Prostate gland (tissue), 2 donors: ENCODE data around the gene URB2. TPM values are rescaled to one million over a fixed set of nuclear protein-coding genes. Genes with fewer than 3 reads are reported as not detected.

ENCODE experiments used
- DNase-seq: peaks from one replicate; pipeline ENCODE4 v3.0.0-alpha.2; 2019; ENCODE audit warnings: low spot score
- H3K27ac ChIP-seq, 2 donors: fragments of 200-600 bp; sonication (generic); 2 replicates each; pipeline ENCODE4 v1.5.1; 2017 to 2019
- H3K27me3 ChIP-seq: fragments of 200-600 bp; sonication (generic); replicated peaks from 2 replicates; pipeline ENCODE4 v1.5.1; 2019; ENCODE audit not compliant: insufficient read depth
- H3K36me3 ChIP-seq, 2 donors: fragments of 200-600 bp; sonication (generic); 1 replicate in 1 of 2; 2 replicates in 1 of 2; pipeline versions ENCODE4 v1.5.1 to v1.8.1; 2017 to 2019
- H3K4me1 ChIP-seq: fragments of 200-600 bp; sonication (generic); replicated peaks from 2 replicates; pipeline ENCODE4 v1.5.1; 2019
- H3K4me3 ChIP-seq, 2 donors: fragments of 200-600 bp; sonication (generic); 2 replicates each; pipeline ENCODE4 v1.5.1; 2017 to 2019
- H3K9me3 ChIP-seq: fragments of 200-600 bp; sonication (generic); 2 replicates; pipeline ENCODE4 v1.5.1; 2017
- POLR2A ChIP-seq: fragments of 450-650 bp; IDR thresholded peaks from one replicate; pipeline ENCODE4 v1.6.1; 2016; ENCODE audit warnings: antibody characterized with exemption, mild to moderate bottlenecking
- POLR2AphosphoS5 ChIP-seq: sonication (generic); formaldehyde crosslinking; IDR thresholded peaks from one replicate; pipeline ENCODE4 v1.6.1; 2017; ENCODE audit warnings: antibody characterized with exemption
- WGBS: methylation state at CpG from one replicate; pipeline ENCODE4 v1.1.5; 2018; 5-methylcytosine and 5-hydroxymethylcytosine counted together
- intact Hi-C: fragments of 100-400 bp; cut with DNase I; formaldehyde crosslinking; loops from one replicate; pipeline ENCODE4 v1.14.2; 2022
- total RNA-seq, 2 donors: library from RNA; depleted of rRNA; stranded (reverse); fragments of >200 nt; gene quantifications; one replicate each; pipeline ENCODE4 v1.1.0, GENCODE V29; 2016
- TF ChIP-seq, protein P1 (sequence below), 4 experiments: fragments of 200-600 bp in 2 of 4; fragments of 450-650 bp in 2 of 4; sonication (generic) in 2 of 4; IDR thresholded peaks; 1 replicate in 3 of 4; 2 replicates in 1 of 4; pipeline ENCODE4 v1.5.1; 2016 to 2019; ENCODE audit warnings: antibody characterized with exemption in 4 of 4, mild to moderate bottlenecking in 2 of 4, moderate library complexity in 2 of 4

The URB2 gene
- total RNA-seq, 2 donors from 2014 or later: 5.6 to 11.9 TPM

DNA sequence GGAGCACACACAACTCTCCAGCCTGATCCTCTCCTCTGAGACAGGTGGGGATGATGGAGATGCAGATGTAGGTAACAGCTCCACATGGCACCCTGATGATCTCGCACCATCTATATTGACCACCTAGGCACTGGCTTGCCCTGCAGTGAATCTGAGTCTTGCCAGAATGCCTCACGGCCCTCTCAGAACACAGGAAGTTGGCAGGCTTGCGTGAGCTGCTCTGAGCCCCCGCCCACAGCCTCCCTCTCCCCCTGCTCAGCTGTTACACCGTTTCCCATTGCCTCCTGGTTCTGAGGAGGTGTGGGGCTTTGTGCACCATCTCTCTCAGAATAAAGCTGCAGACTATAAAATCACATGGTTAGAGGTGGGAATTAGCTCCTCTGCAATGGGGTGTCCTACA is 48.0 kb downstream of the URB2 start:
- Histone ChIP-seq H3K9me3 (no peaks in the 10 kb centered on the region), H3K4me3 (no peak overlapping the region), H3K36me3 (no peaks in the 10 kb centered on the region), H3K27me3 (no peaks in the 10 kb centered on the region), H3K4me1 (no peaks in the 10 kb centered on the region), H3K27ac (no peak overlapping the region)
- 67% methylated on average over 5 of the region's 5 CpGs for WGBS
- no peak for DNase-seq
- intact Hi-C loops: no loop called here
- TF ChIP-seq, protein P1, sequence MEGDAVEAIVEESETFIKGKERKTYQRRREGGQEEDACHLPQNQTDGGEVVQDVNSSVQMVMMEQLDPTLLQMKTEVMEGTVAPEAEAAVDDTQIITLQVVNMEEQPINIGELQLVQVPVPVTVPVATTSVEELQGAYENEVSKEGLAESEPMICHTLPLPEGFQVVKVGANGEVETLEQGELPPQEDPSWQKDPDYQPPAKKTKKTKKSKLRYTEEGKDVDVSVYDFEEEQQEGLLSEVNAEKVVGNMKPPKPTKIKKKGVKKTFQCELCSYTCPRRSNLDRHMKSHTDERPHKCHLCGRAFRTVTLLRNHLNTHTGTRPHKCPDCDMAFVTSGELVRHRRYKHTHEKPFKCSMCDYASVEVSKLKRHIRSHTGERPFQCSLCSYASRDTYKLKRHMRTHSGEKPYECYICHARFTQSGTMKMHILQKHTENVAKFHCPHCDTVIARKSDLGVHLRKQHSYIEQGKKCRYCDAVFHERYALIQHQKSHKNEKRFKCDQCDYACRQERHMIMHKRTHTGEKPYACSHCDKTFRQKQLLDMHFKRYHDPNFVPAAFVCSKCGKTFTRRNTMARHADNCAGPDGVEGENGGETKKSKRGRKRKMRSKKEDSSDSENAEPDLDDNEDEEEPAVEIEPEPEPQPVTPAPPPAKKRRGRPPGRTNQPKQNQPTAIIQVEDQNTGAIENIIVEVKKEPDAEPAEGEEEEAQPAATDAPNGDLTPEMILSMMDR (IDR thresholded peaks at IDR 0.05): no peak
- TF ChIP-seq POLR2A (no peak), POLR2AphosphoS5 (no peak)

DNA sequence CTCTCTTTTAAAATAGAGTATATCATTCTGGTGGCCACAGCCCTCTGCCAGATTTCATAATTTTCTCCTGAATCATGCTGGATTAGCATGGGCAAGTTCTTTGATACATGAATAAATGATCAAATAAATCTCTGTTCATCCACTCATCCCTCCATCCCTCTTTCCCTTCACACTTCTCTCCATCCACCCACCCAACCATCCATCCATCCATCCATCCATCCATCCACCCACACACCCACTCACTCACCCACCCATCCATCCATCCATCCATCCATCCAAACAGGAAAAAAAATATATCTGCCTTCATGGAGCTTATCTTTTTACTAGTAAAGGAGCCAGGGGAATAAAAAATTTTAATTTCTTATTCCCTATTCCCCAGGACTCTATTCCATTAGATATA is 49.3 kb downstream of the URB2 start:
- Histone ChIP-seq H3K4me3 (no peak overlapping the region), H3K36me3 (no peaks in the 10 kb centered on the region), H3K27ac (no peak overlapping the region), H3K27me3 (no peaks in the 10 kb centered on the region), H3K9me3 (no peaks in the 10 kb centered on the region), H3K4me1 (no peaks in the 10 kb centered on the region)
- intact Hi-C loops: no loop called here
- no peak for DNase-seq
- no peak for TF ChIP-seq POLR2A
- no peak for TF ChIP-seq POLR2AphosphoS5
- TF ChIP-seq, protein P1 (IDR thresholded peaks at IDR 0.05): no peak

DNA sequence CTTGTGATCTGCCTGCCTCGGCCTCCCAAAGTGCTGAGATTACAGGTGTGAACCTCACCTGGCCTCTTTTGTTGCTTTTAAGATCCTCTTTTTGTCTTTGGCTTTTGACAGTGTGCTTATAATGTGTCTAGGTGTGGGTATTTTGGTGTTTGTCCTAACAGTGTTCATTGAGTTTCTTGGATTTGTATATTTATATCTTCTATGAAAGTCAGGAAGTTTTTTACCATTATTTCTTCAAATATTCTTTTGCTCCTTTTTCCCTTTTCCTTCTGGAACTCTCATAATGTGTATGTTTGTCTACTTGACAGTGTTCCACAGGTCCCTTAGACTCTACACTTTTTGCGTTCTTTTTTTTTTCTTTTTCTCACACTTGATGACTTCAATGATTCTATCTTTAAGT is 59.1 kb downstream of the URB2 start:
- Histone ChIP-seq H3K27me3 (no peaks in the 10 kb centered on the region), H3K9me3 (no peaks in the 10 kb centered on the region), H3K4me3 (no peak overlapping the region), H3K27ac (no peak overlapping the region), H3K36me3 (no peaks in the 10 kb centered on the region), H3K4me1 (no peaks in the 10 kb centered on the region)
- no peak for DNase-seq
- 93% methylated on average over 2 of the region's 2 CpGs for WGBS
- intact Hi-C loops: no loop called here
- TF ChIP-seq POLR2AphosphoS5: no peak
- TF ChIP-seq POLR2A: no peak
- TF ChIP-seq, protein P1 (IDR thresholded peaks at IDR 0.05): no peak

DNA sequence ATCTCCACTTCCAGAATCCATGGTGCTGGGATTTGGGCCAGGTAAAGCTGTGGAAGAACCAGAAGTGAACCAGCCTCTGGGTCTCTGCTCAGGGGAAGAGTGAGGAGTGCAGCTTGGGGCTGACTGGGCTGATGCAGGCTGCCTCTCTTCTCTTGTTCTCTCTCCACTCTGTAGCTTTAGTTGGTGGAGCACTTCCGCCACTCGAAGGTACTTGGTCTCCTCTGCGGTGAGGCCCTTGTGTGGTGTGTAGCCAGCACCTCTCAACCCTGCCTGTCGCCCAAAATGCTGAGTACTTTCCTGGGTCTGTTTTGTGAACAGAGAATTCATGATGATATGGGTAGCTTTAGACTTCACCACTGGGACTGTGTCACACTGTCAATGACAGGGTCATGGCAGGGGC is 63.2 kb downstream of the URB2 start:
- Histone ChIP-seq H3K27me3 (no peaks in the 10 kb centered on the region), H3K4me1 (no peaks in the 10 kb centered on the region), H3K9me3 (no peaks in the 10 kb centered on the region), H3K27ac (no peak overlapping the region), H3K36me3 (no peaks in the 10 kb centered on the region), H3K4me3 (no peak overlapping the region)
- intact Hi-C loops: no loop called here
- TF ChIP-seq, protein P1 (IDR thresholded peaks at IDR 0.05): no peak
- TF ChIP-seq POLR2AphosphoS5 (no peak), POLR2A (no peak)
- WGBS: 98% methylated on average over 4 of the region's 4 CpGs
- no peak for DNase-seq

DNA sequence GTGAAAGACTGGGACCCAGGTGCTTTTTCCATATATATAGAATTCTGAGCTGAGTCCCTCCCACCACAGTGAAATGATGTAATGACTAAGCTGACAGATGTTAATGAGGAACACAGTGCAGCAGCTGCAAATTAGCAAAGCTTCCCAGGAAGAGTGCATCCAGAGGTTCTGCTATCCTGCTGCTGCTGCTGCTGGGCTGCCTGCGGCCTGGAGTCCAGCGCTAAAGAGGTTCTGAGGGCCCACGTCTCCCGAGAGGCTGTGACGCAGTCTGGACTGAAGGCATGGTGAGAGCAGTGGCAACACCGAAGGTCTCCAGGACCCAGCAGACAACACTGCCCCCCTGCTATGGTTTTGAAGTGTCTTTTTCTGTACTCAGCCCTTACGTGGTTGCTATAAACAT is 63.9 kb downstream of the URB2 start:
- H3K9me3 ChIP-seq: no peaks in the 10 kb centered on the region
- WGBS: 87% methylated on average over 7 of the region's 7 CpGs
- H3K36me3 ChIP-seq: no peaks in the 10 kb centered on the region
- H3K27ac ChIP-seq: no peak overlapping the region
- H3K4me1 ChIP-seq: no peaks in the 10 kb centered on the region
- no peak for TF ChIP-seq POLR2A
- TF ChIP-seq, protein P1 (IDR thresholded peaks at IDR 0.05): no peak
- no peak for TF ChIP-seq POLR2AphosphoS5
- H3K4me3 ChIP-seq: no peak overlapping the region
- H3K27me3 ChIP-seq: no peaks in the 10 kb centered on the region
- DNase-seq: no peak
- intact Hi-C loops: no loop called here
